Measurements from ENCODE around the gene MYO18B.

Gene MYO18B

DNA sequence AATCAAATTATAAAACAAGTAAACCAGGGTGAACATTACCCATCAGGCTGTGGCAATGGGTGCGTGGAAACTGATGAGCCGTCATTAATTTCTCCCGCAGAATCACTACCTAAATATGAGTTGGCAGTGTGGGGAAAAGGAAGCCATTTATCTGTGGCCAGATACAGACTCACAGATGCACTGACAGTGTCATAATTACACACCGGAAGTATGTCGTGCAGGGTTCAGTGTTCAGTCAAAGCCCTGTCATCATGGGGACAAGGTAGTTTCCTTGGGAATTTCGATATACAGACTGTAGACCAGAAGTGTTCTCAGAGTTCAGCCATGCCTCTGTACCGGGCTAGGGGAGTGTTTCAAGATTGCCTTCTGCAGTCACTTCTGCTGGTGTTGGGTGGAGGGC lies 308.1 kb downstream of the MYO18B start:
- no peak for ATAC-seq

DNA sequence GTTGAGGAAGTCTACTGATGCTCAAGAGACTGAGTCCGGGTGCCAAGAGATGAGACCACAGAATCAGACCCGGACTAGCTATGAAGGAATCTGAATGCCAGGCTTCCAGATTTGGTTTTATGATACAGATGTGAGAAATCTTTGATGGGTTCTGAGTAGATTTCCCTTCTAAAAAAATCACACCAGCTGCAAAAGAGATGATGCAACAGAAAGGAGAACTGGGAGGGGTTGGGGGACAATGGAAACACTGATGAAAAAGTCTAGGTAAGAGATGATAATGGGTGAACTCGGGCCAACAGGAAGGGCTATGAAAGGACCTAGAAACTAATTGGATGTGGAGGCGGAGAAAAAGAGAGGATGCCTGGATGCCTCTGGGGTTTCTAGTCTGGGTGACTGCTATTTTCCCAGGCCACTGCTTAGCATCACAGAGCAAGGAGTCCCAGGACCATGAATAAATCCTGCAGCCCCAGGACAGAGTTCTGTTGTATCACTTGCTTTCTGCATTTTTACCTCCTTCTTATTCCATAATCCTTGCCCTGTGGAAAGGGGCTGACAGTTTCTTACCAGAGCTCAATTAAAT lies 311.8 kb downstream of the MYO18B start:
- TF ChIP-seq ARNTL (CRISPR knock-in tag; IDR thresholded peaks at IDR 0.05; ENCODE audit: borderline replicate concordance, low read depth): no peak
- TF ChIP-seq, protein P1, sequence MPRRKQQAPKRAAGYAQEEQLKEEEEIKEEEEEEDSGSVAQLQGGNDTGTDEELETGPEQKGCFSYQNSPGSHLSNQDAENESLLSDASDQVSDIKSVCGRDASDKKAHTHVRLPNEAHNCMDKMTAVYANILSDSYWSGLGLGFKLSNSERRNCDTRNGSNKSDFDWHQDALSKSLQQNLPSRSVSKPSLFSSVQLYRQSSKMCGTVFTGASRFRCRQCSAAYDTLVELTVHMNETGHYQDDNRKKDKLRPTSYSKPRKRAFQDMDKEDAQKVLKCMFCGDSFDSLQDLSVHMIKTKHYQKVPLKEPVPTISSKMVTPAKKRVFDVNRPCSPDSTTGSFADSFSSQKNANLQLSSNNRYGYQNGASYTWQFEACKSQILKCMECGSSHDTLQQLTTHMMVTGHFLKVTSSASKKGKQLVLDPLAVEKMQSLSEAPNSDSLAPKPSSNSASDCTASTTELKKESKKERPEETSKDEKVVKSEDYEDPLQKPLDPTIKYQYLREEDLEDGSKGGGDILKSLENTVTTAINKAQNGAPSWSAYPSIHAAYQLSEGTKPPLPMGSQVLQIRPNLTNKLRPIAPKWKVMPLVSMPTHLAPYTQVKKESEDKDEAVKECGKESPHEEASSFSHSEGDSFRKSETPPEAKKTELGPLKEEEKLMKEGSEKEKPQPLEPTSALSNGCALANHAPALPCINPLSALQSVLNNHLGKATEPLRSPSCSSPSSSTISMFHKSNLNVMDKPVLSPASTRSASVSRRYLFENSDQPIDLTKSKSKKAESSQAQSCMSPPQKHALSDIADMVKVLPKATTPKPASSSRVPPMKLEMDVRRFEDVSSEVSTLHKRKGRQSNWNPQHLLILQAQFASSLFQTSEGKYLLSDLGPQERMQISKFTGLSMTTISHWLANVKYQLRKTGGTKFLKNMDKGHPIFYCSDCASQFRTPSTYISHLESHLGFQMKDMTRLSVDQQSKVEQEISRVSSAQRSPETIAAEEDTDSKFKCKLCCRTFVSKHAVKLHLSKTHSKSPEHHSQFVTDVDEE (CRISPR knock-in tag; IDR thresholded peaks at IDR 0.05): no peak
- no peak for TF ChIP-seq PPARA (CRISPR knock-in tag; IDR thresholded peaks at IDR 0.05; ENCODE audit: borderline replicate concordance)
- no peak for TF ChIP-seq ZNF70 (CRISPR knock-in tag; IDR thresholded peaks at IDR 0.05)
- TF ChIP-seq GLIS3 (CRISPR knock-in tag; IDR thresholded peaks at IDR 0.05): no peak
- TF ChIP-seq, protein P2, sequence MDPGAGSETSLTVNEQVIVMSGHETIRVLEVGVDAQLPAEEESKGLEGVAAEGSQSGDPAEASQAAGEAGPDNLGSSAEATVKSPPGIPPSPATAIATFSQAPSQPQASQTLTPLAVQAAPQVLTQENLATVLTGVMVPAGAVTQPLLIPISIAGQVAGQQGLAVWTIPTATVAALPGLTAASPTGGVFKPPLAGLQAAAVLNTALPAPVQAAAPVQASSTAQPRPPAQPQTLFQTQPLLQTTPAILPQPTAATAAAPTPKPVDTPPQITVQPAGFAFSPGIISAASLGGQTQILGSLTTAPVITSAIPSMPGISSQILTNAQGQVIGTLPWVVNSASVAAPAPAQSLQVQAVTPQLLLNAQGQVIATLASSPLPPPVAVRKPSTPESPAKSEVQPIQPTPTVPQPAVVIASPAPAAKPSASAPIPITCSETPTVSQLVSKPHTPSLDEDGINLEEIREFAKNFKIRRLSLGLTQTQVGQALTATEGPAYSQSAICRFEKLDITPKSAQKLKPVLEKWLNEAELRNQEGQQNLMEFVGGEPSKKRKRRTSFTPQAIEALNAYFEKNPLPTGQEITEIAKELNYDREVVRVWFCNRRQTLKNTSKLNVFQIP (CRISPR knock-in tag; IDR thresholded peaks at IDR 0.05; ENCODE audit: borderline replicate concordance, low read depth): no peak
- TF ChIP-seq ZFP30 (CRISPR knock-in tag; IDR thresholded peaks at IDR 0.05): no peak
- TF ChIP-seq, protein P3, sequence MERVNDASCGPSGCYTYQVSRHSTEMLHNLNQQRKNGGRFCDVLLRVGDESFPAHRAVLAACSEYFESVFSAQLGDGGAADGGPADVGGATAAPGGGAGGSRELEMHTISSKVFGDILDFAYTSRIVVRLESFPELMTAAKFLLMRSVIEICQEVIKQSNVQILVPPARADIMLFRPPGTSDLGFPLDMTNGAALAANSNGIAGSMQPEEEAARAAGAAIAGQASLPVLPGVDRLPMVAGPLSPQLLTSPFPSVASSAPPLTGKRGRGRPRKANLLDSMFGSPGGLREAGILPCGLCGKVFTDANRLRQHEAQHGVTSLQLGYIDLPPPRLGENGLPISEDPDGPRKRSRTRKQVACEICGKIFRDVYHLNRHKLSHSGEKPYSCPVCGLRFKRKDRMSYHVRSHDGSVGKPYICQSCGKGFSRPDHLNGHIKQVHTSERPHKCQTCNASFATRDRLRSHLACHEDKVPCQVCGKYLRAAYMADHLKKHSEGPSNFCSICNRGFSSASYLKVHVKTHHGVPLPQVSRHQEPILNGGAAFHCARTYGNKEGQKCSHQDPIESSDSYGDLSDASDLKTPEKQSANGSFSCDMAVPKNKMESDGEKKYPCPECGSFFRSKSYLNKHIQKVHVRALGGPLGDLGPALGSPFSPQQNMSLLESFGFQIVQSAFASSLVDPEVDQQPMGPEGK (CRISPR knock-in tag; IDR thresholded peaks at IDR 0.05; ENCODE audit: borderline replicate concordance): no peak
- TF ChIP-seq TOX (CRISPR knock-in tag; IDR thresholded peaks at IDR 0.05; ENCODE audit: borderline replicate concordance): no peak
- TF ChIP-seq, protein P4, sequence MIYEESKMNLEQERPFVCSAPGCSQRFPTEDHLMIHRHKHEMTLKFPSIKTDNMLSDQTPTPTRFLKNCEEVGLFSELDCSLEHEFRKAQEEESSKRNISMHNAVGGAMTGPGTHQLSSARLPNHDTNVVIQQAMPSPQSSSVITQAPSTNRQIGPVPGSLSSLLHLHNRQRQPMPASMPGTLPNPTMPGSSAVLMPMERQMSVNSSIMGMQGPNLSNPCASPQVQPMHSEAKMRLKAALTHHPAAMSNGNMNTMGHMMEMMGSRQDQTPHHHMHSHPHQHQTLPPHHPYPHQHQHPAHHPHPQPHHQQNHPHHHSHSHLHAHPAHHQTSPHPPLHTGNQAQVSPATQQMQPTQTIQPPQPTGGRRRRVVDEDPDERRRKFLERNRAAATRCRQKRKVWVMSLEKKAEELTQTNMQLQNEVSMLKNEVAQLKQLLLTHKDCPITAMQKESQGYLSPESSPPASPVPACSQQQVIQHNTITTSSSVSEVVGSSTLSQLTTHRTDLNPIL (CRISPR knock-in tag; IDR thresholded peaks at IDR 0.05; ENCODE audit: low read depth): no peak
- TF ChIP-seq RARB (CRISPR knock-in tag; IDR thresholded peaks at IDR 0.05): no peak
- TF ChIP-seq ZFP3 (CRISPR knock-in tag; IDR thresholded peaks at IDR 0.05): no peak
- no peak for TF ChIP-seq TCF4 (CRISPR knock-in tag; IDR thresholded peaks at IDR 0.05; ENCODE audit: borderline replicate concordance)
- TF ChIP-seq ZC3H10 (CRISPR knock-in tag; IDR thresholded peaks at IDR 0.05): no peak
- no peak for TF ChIP-seq ESRRG (CRISPR knock-in tag; IDR thresholded peaks at IDR 0.05)
- no peak for ATAC-seq

More for the DNA sequence above, 308.1 kb downstream of the MYO18B start:
- TF ChIP-seq ESRRG (CRISPR knock-in tag; IDR thresholded peaks at IDR 0.05) (no peak), ZFP3 (CRISPR knock-in tag; IDR thresholded peaks at IDR 0.05) (no peak), BACH2 (CRISPR knock-in tag; IDR thresholded peaks at IDR 0.05; ENCODE audit: borderline replicate concordance) (no peak), ARNTL (CRISPR knock-in tag; IDR thresholded peaks at IDR 0.05; ENCODE audit: borderline replicate concordance, low read depth) (no peak), ISL1 (CRISPR knock-in tag; IDR thresholded peaks at IDR 0.05) (no peak), ZNF8 (CRISPR knock-in tag; IDR thresholded peaks at IDR 0.05) (no peak), ZC3H10 (CRISPR knock-in tag; IDR thresholded peaks at IDR 0.05) (no peak), OSR1 (CRISPR knock-in tag; IDR thresholded peaks at IDR 0.05) (no peak), GLIS3 (CRISPR knock-in tag; IDR thresholded peaks at IDR 0.05) (no peak), ZNF70 (CRISPR knock-in tag; IDR thresholded peaks at IDR 0.05) (no peak)
- TF ChIP-seq, protein P1 (CRISPR knock-in tag; IDR thresholded peaks at IDR 0.05): no peak
- TF ChIP-seq, protein P5, sequence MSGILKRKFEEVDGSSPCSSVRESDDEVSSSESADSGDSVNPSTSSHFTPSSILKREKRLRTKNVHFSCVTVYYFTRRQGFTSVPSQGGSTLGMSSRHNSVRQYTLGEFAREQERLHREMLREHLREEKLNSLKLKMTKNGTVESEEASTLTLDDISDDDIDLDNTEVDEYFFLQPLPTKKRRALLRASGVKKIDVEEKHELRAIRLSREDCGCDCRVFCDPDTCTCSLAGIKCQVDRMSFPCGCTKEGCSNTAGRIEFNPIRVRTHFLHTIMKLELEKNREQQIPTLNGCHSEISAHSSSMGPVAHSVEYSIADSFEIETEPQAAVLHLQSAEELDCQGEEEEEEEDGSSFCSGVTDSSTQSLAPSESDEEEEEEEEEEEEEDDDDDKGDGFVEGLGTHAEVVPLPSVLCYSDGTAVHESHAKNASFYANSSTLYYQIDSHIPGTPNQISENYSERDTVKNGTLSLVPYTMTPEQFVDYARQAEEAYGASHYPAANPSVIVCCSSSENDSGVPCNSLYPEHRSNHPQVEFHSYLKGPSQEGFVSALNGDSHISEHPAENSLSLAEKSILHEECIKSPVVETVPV (CRISPR knock-in tag; IDR thresholded peaks at IDR 0.05): no peak
- TF ChIP-seq, protein P2 (CRISPR knock-in tag; IDR thresholded peaks at IDR 0.05; ENCODE audit: borderline replicate concordance, low read depth): no peak
